Pons (tissue), 1 donor: ENCODE measurements around the gene SSR1.
A peak's percentile ranks its signal among the peaks of the same experiment; 100 is the strongest.
"Not testable (repeated sequence)": the region's sequence is repeated elsewhere in the genome, so short reads cannot be mapped to it uniquely, and the experiment has no call there.

Experiments used
- DNase-seq: peaks from one replicate; pipeline ENCODE4 v3.0.0-alpha.2; 2016; ENCODE audit warnings: low spot score

Gene SSR1

GRCh38 chr6:7317538-7317937 is 4.5 kb upstream of the SSR1 start:
- DNase-seq, result no peak

- DNase-seq, result no peak
These were observed 3.9 kb upstream of the SSR1 start for GRCh38 chr6:7316658-7317533.

- no peak for DNase-seq
These were observed 3.0 kb upstream of the SSR1 start for GRCh38 chr6:7315948-7316365.

- DNase-seq, result not testable (repeated sequence)
These were observed 2.3 kb upstream of the SSR1 start for GRCh38 chr6:7315087-7315947.

GRCh38 chr6:7314414-7314813 is 1.4 kb upstream of the SSR1 start:
- no peak for DNase-seq

- no peak for DNase-seq
These were observed 636 bp upstream of the SSR1 start for GRCh38 chr6:7313505-7314165.

GRCh38 chr6:7311917-7312615 is 933 bp downstream of the SSR1 start:
- DNase-seq, result peak; percentile 38

- DNase-seq, result no peak
These were observed 1.8 kb downstream of the SSR1 start for GRCh38 chr6:7311176-7311575.

- DNase-seq, result no peak
These were observed 3.9 kb downstream of the SSR1 start for GRCh38 chr6:7309050-7309449.

GRCh38 chr6:7307533-7307932 is 5.5 kb downstream of the SSR1 start:
- no peak for DNase-seq

- DNase-seq, result no peak
These were observed 8.2 kb downstream of the SSR1 start for GRCh38 chr6:7304821-7305220.

- no peak for DNase-seq
These were observed 11.3 kb downstream of the SSR1 start for GRCh38 chr6:7301702-7302101.

GRCh38 chr6:7300926-7301325 is 12.1 kb downstream of the SSR1 start:
- DNase-seq, result no peak

GRCh38 chr6:7298113-7298512 is 14.9 kb downstream of the SSR1 start:
- DNase-seq, result no peak

- DNase-seq, result no peak
These were observed 16.4 kb downstream of the SSR1 start for GRCh38 chr6:7296602-7297001.

GRCh38 chr6:7295916-7296315 is 17.1 kb downstream of the SSR1 start:
- no peak for DNase-seq

- no peak for DNase-seq
These were observed 20.3 kb downstream of the SSR1 start for GRCh38 chr6:7292596-7293255.

- DNase-seq, result no peak
These were observed 22.9 kb downstream of the SSR1 start for GRCh38 chr6:7290079-7290478.

GRCh38 chr6:7285416-7285815 is 27.6 kb downstream of the SSR1 start:
- no peak for DNase-seq

- DNase-seq, result no peak
These were observed 29.3 kb downstream of the SSR1 start for GRCh38 chr6:7283676-7284075.
